Ovary (tissue), 9 donors: Measurements from ENCODE around the gene FBXW7. TPM values are rescaled to one million over a fixed set of nuclear protein-coding genes. Genes with fewer than 3 reads are reported as not detected.

Source experiments
- DNase-seq, 5 donors: peaks; one replicate each; pipeline ENCODE4 v3.0.0-alpha.2; 2019 to 2020
- H3K27ac ChIP-seq, 2 donors: fragments of 200-600 bp; one replicate each; pipeline versions ENCODE4 v1.5.1 to v1.8.0; 2019 to 2022
- H3K27me3 ChIP-seq: fragments of 200-600 bp; one replicate; pipeline ENCODE4 v1.8.0; 2022
- H3K36me3 ChIP-seq: fragments of 200-600 bp; sonication (generic); one replicate; pipeline ENCODE4 v1.5.1; 2019
- H3K4me1 ChIP-seq: one replicate; pipeline ENCODE4 v1.8.1; 2013; ENCODE audit warnings: mild to moderate bottlenecking, moderate library complexity; ENCODE audit not compliant: insufficient read depth
- H3K4me3 ChIP-seq: fragments of 200-600 bp; sonication (generic); one replicate; pipeline ENCODE4 v1.5.1; 2017
- H3K9me3 ChIP-seq, 2 donors: fragments of 200-600 bp in 1 of 2; sonication (generic) in 1 of 2; one replicate each; pipeline versions ENCODE4 v1.5.1 to v1.8.1; 2013 to 2019; ENCODE audit warnings: mild to moderate bottlenecking in 1 of 2, moderate library complexity in 1 of 2
- EP300 ChIP-seq: sonication (generic); formaldehyde crosslinking; IDR thresholded peaks from one replicate; pipeline ENCODE4 v1.6.1; 2017; ENCODE audit warnings: antibody characterized with exemption
- POLR2A ChIP-seq: fragments of 450-650 bp; IDR thresholded peaks from one replicate; pipeline ENCODE4 v1.6.1; 2017; ENCODE audit warnings: antibody characterized with exemption, mild to moderate bottlenecking, moderate library complexity
- WGBS, 3 donors: extraction: QIAGEN DNeasy Blood & Tissue Kit in 1 of 3; methylation state at CpG; one replicate each; pipeline versions ENCODE4 v1.1.5 to v1.1.7; 2013 to 2017; 5-methylcytosine and 5-hydroxymethylcytosine counted together
- intact Hi-C, 4 donors: fragments of 100-400 bp; cut with DNase I; formaldehyde crosslinking; loops; one replicate each; pipeline versions ENCODE4 v1.11.0 to v1.15.1; 2022 to 2023
- polyA plus RNA-seq, 2 donors: library from polyadenylated mRNA; stranded (reverse); fragments of 200-250 nt in 1 of 2; fragments of 350-450 nt in 1 of 2; fragmentation: Illumina TruSeq in 1 of 2; extraction: RNeasy Lipid Tissue Mini Kit (QIAGEN cat#74804) in 1 of 2; gene quantifications; one replicate each; pipeline ENCODE4 v1.2.3, GENCODE V29; 2013 to 2014
- total RNA-seq, 7 donors: library from RNA; depleted of rRNA in 2 of 7; stranded (reverse); fragments of >200 nt in 2 of 7; fragmentation: NEBNext Ultra II Directional in 3 of 7; extraction: Animal tissue kit (Norgen Biotek cat#: 25700) in 3 of 7; gene quantifications; one replicate each; pipeline versions ENCODE4 v1.1.0 to v1.2.4, GENCODE V29; 2016 to 2023
- TF ChIP-seq, protein P1 (sequence below), 3 donors: fragments of 450-650 bp in 2 of 3; fragments of 200-600 bp in 1 of 3; IDR thresholded peaks; one replicate each; pipeline versions ENCODE4 v1.5.1 to v1.8.0; 2016 to 2022; ENCODE audit warnings: antibody characterized with exemption in 3 of 3, mild to moderate bottlenecking in 1 of 3
- donor health status: DM: no; HTN: no; CAD: no; lungs with moderate emphysema.
- donor health status: DM: no; HTN: no; CAD: no.
- donor health status: Bipolar disorder and iron deficiency.
- donor health status: DM: yes; HTN: yes; CAD: no.
- donor health status: DM: no; HTN: no; CAD: no.
- donor health status: DM: yes; HTN: yes; CAD: no.

FBXW7 gene
- total and polyA plus RNA-seq, 9 donors, result 9.1 to 66.8 (median 42.9) TPM

DNA sequence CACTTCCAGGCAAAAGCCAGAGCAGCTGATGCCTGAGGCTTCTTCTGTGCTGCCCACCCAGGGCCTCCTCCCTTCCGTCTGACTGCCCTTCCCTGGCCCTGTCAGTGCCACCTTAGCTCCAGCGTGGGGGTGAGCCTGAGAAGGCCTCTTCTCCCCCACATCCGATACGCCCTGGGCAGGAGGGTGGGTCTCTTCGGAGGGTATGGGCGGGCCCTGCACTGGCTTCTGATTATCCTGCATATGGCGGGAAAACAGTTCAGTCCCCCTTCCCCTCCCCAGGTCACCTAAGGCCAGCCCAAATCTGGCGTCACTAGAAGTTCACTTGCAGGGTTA lies 256.7 kb downstream of the FBXW7 start:
- no peak overlapping the region for H3K4me3 ChIP-seq
- no peaks in the 10 kb centered on the region for H3K4me1 ChIP-seq
- WGBS, 3 donors, result 81 to 87% (median 87%) methylated on average over 8 of the region's 8 CpGs
- H3K27ac ChIP-seq, result no peak overlapping the region
- no peak for DNase-seq
- no peaks in the 10 kb centered on the region for H3K27me3 ChIP-seq
- no peaks in the 10 kb centered on the region for H3K36me3 ChIP-seq
- intact Hi-C loops, result no loop called here
- TF ChIP-seq, protein P1, sequence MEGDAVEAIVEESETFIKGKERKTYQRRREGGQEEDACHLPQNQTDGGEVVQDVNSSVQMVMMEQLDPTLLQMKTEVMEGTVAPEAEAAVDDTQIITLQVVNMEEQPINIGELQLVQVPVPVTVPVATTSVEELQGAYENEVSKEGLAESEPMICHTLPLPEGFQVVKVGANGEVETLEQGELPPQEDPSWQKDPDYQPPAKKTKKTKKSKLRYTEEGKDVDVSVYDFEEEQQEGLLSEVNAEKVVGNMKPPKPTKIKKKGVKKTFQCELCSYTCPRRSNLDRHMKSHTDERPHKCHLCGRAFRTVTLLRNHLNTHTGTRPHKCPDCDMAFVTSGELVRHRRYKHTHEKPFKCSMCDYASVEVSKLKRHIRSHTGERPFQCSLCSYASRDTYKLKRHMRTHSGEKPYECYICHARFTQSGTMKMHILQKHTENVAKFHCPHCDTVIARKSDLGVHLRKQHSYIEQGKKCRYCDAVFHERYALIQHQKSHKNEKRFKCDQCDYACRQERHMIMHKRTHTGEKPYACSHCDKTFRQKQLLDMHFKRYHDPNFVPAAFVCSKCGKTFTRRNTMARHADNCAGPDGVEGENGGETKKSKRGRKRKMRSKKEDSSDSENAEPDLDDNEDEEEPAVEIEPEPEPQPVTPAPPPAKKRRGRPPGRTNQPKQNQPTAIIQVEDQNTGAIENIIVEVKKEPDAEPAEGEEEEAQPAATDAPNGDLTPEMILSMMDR (IDR thresholded peaks at IDR 0.05), result no peak
- TF ChIP-seq POLR2A (no peak), EP300 (no peak)
- no peaks in the 10 kb centered on the region for H3K9me3 ChIP-seq

DNA sequence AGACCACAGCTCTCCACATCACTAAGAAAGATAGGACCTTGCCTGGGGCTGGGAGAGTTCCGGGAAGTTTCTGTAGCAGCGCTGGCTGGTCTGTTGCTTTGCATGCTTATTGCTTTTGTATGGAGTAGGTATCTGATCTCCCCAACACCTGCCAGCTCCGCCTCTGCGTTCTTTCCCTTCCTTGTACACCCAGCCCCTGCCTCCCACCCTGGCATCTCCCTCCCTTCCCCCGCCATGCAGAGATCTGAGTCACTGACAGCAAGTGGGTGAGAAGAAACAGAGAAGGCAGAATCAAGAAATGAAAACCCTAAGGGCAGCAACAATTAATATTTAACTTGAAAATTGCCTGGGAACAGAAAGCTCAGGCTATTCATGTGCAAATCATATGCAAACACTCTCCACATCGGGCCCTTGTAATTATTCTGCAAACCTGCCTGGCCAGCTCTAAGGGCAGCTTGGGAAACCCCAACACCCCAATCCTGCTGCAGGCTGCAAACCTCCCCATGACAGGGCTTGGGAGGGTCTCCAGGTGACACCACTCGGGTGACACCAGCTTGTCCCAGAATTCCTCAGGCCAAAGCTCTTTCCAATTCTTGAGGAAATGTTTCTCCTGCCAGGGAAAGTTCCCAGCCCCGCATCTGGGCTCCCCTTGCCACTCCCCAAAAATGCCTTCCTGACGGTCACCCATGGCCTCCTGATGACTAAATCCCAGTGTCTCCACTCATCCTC lies 257.2 kb downstream of the FBXW7 start:
- DNase-seq, result no peak
- Histone ChIP-seq H3K27me3 (no peaks in the 10 kb centered on the region), H3K4me1 (no peaks in the 10 kb centered on the region), H3K4me3 (no peak overlapping the region), H3K27ac (no peak overlapping the region), H3K9me3 (no peaks in the 10 kb centered on the region), H3K36me3 (no peaks in the 10 kb centered on the region)
- intact Hi-C loops, result no loop called here
- 67 to 82% (median 71%) methylated on average over 9 of the region's 9 CpGs for WGBS, 3 donors
- TF ChIP-seq EP300 (no peak), POLR2A (no peak)
- TF ChIP-seq, protein P1 (IDR thresholded peaks at IDR 0.05), result no peak

DNA sequence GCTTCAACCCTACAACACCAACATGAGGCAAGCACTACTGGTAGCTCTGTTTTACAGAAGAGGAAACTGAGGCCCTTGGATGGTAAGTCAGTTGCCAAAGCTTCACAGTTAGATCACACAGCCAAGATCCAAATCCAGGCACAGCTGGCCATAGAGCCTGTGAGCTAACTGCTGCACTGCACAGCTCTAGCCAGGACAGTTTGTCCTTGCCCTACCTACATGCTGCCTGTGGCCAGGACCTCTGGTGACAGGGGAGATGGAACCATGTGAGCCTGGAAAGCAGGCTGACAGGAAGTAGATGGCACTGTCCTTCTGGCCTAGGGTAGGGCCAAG lies 257.8 kb downstream of the FBXW7 start:
- no peak overlapping the region for H3K4me3 ChIP-seq
- DNase-seq, result no peak
- H3K27me3 ChIP-seq, result no peaks in the 10 kb centered on the region
- H3K27ac ChIP-seq, result no peak overlapping the region
- TF ChIP-seq, protein P1 (IDR thresholded peaks at IDR 0.05), result no peak
- TF ChIP-seq POLR2A, result no peak
- TF ChIP-seq EP300, result no peak
- H3K36me3 ChIP-seq, result no peaks in the 10 kb centered on the region
- intact Hi-C loops, result no loop called here
- no peaks in the 10 kb centered on the region for H3K9me3 ChIP-seq
- no peaks in the 10 kb centered on the region for H3K4me1 ChIP-seq

DNA sequence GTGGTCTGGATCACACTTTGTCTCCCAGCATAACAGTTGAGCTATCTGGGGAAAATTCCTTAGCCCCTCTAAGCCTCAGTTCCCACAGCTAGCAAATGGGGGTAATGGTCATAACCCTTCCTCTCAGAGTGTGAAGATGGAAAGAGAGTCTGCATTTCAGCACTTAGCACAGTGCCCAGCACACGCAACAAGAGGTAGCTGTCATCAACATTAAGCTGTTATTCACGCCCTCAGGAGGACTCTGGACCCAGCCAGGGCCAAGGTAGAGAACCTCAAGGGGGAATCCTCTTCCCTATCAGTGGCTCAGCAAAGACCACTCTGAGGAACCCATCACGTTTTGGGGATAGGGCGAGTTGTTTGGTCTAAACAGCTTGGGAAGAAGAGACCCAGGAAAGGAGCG lies 258.6 kb downstream of the FBXW7 start:
- H3K4me3 ChIP-seq, result no peak overlapping the region
- no peaks in the 10 kb centered on the region for H3K9me3 ChIP-seq
- TF ChIP-seq EP300 (no peak), POLR2A (no peak)
- TF ChIP-seq, protein P1 (IDR thresholded peaks at IDR 0.05), result no peak
- no peak overlapping the region for H3K27ac ChIP-seq
- H3K27me3 ChIP-seq, result no peaks in the 10 kb centered on the region
- intact Hi-C loops, result no loop called here
- WGBS, 3 donors, result 90 to 94% (median 93%) methylated on average over 5 of the region's 5 CpGs
- H3K4me1 ChIP-seq, result no peaks in the 10 kb centered on the region
- H3K36me3 ChIP-seq, result no peaks in the 10 kb centered on the region
- no peak for DNase-seq
